SK-N-MC (cell line): Measurements from ENCODE around the gene LGALS8.

ENCODE experiments used
- DNase-seq: peaks from one replicate; pipeline ENCODE4 v3.0.0-alpha.2; 2011; ENCODE audit warnings: low read depth, low spot score
- H3K27ac ChIP-seq: fragments of 200-600 bp; sonication (generic); 2 replicates; pipeline ENCODE4 v1.5.1; 2016; ENCODE audit warnings: mixed run types
- H3K36me3 ChIP-seq: fragments of 200-600 bp; sonication (generic); 2 replicates; pipeline ENCODE4 v1.6.1; 2017; ENCODE audit warnings: antibody characterized with exemption, low read length, mixed read lengths; ENCODE audit not compliant: insufficient read depth
- H3K4me3 ChIP-seq: fragments of 200-600 bp; sonication (generic); 2 replicates; pipeline ENCODE4 v1.5.1; 2016
- H3K9ac ChIP-seq: fragments of 200-600 bp; sonication (generic); 2 replicates; pipeline ENCODE4 v1.8.0; 2017; ENCODE audit warnings: mixed run types, mixed read lengths; ENCODE audit not compliant: insufficient read length
- H3K9me3 ChIP-seq: fragments of 200-600 bp; sonication (generic); 2 replicates; pipeline ENCODE4 v1.6.1; 2017; ENCODE audit warnings: low read depth, mild to moderate bottlenecking, antibody characterized with exemption, low read length, moderate library complexity, mixed read lengths
- EZH2 ChIP-seq: fragments of 200-600 bp; sonication (generic); IDR thresholded peaks from one replicate; pipeline ENCODE4 v1.6.1; 2017; ENCODE audit warnings: antibody characterized with exemption
- FOXP2 ChIP-seq: optimal IDR thresholded peaks from 2 replicates; pipeline ENCODE3; 2011; ENCODE audit warnings: mild to moderate bottlenecking, moderate library complexity; ENCODE audit not compliant: insufficient read depth; ENCODE audit errors: extremely low read length, control extremely low read depth
- POLR2AphosphoS5 ChIP-seq: IDR thresholded peaks from 2 replicates; pipeline ENCODE4 v1.6.1; 2012; ENCODE audit warnings: mild to moderate bottlenecking, low read depth, low read length, borderline replicate concordance

The LGALS8 gene

GRCh38 chr1:236514703-236515442, 8.9 kb upstream of the LGALS8 start:
- TF ChIP-seq FOXP2 (no peak), EZH2 (no peak), POLR2AphosphoS5 (no peak)
- Histone ChIP-seq H3K27ac (no peak overlapping the region), H3K9me3 (no peaks in the 10 kb centered on the region), H3K9ac (no peak overlapping the region), H3K36me3 (no peaks in the 10 kb centered on the region), H3K4me3 (no peak overlapping the region)
- DNase-seq = no peak

GRCh38 chr1:236515443-236515958, 8.3 kb upstream of the LGALS8 start:
- DNase-seq = no peak
- no peak for TF ChIP-seq FOXP2
- TF ChIP-seq POLR2AphosphoS5 = no peak
- no peak for TF ChIP-seq EZH2
- H3K9ac ChIP-seq = no peak overlapping the region
- H3K9me3 ChIP-seq = no peaks in the 10 kb centered on the region
- H3K27ac ChIP-seq = no peak overlapping the region
- no peaks in the 10 kb centered on the region for H3K36me3 ChIP-seq
- no peak overlapping the region for H3K4me3 ChIP-seq

- Histone ChIP-seq H3K9ac (no peak overlapping the region), H3K36me3 (no peaks in the 10 kb centered on the region)
- DNase-seq = peak; percentile 59
Measured at GRCh38 chr1:236516929-236517704, 6.7 kb upstream of the LGALS8 start.

GRCh38 chr1:236518322-236518721, 5.5 kb upstream of the LGALS8 start:
- TF ChIP-seq FOXP2 = no peak
- Histone ChIP-seq H3K9ac (no peak overlapping the region), H3K36me3 (no peaks in the 10 kb centered on the region), H3K9me3 (no peaks in the 10 kb centered on the region), H3K27ac (peak overlapping the region; percentile 61), H3K4me3 (peak overlapping the region; percentile 14; the same call in 1 of the 2 replicates)
- DNase-seq = no peak

More at GRCh38 chr1:236516929-236517704, 6.7 kb upstream of the LGALS8 start:
- TF ChIP-seq POLR2AphosphoS5 = no peak
- peak; percentile 68 for TF ChIP-seq FOXP2
- no peak for TF ChIP-seq EZH2
- H3K4me3 ChIP-seq = peak overlapping the region; percentile 8; the same call in 1 of the 2 replicates
- peak overlapping the region; percentile 81 for H3K27ac ChIP-seq
- no peaks in the 10 kb centered on the region for H3K9me3 ChIP-seq

- H3K9me3 ChIP-seq = no peaks in the 10 kb centered on the region
- H3K9ac ChIP-seq = no peak overlapping the region
- DNase-seq = no peak
- H3K36me3 ChIP-seq = no peaks in the 10 kb centered on the region
- TF ChIP-seq FOXP2 = no peak
- no peak for TF ChIP-seq EZH2
- no peak for TF ChIP-seq POLR2AphosphoS5
- no peak overlapping the region for H3K4me3 ChIP-seq
- H3K27ac ChIP-seq = 0 out of 2 replicates have a peak overlapping the region, but pooled peaks have one; percentile 4
Measured at GRCh38 chr1:236520445-236521005, 3.3 kb upstream of the LGALS8 start.

DNA sequence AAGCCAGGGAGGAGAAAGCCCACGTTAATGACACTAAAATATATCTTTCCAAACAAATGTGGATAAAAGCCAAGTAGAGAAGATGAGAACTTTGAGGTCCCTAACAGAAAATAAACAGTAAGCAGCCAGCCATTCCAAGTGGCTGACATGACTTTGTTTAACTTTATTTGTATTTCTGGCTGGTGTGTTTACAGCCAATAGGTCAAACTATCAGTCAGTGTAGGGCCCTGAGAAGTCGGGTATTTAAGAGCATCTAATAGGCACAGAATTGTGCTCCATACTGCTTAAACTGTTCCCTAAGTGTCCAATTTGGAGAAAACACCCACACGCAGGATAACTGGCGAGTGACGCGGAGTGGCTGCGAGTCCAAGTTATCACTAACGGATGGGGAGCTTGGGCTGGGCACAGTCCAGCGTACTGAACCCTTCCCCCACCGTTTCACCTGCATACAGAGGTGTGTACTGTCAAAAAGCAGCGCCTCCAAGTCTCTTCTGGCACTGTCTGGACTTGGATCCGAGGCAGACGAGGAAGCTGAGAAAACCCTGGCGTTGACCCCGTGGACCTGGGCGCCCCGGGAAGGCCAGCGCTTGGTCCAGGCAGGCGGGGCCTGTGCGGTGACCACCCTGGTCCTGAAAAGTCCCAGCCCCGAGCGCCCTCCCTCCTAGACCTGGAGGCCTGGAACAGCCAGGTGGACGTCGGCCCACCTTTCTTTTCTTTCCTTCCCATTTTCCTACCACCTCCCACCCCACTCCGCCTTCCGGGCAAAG, 662 bp upstream of the LGALS8 start:
- DNase-seq = no peak
- TF ChIP-seq FOXP2 = no peak
- TF ChIP-seq EZH2 = no peak
- no peak for TF ChIP-seq POLR2AphosphoS5
- Histone ChIP-seq H3K9ac (no peak overlapping the region), H3K27ac (no peak overlapping the region), H3K9me3 (no peaks in the 10 kb centered on the region), H3K36me3 (no peaks in the 10 kb centered on the region), H3K4me3 (no peak overlapping the region)

GRCh38 chr1:236524142-236524894, 536 bp downstream of the LGALS8 start:
- H3K9me3 ChIP-seq = no peaks in the 10 kb centered on the region
- H3K4me3 ChIP-seq = peak overlapping the region; percentile 64
- TF ChIP-seq FOXP2 (no peak), EZH2 (no peak), POLR2AphosphoS5 (peak; percentile 49; the same call in 1 of the 2 replicates)
- peak overlapping the region; percentile 67; the same call in 1 of the 2 replicates for H3K27ac ChIP-seq
- peak overlapping the region; percentile 27 for H3K9ac ChIP-seq
- DNase-seq = peak; percentile 64
- no peaks in the 10 kb centered on the region for H3K36me3 ChIP-seq
